Endothelial cell of umbilical vein (primary cell): ENCODE data around the gene CDCP2. TPM values are rescaled to one million over a fixed set of nuclear protein-coding genes. Genes with fewer than 3 reads are reported as not detected.

Source experiments
- BruUV-seq: library from RNA; stranded (reverse); fragments of 400-500 nt; replicated peaks from 2 replicates; lab custom pipeline; 2021; lab: Mats Ljungman, UMichigan
- CTCF ChIA-PET: fragments of 300-600, 350-600 bp; sonication (Branson Sonifier 250); formaldehyde crosslinking; loops from one replicate; lab custom pipeline; 2021; ENCODE audit warnings: antibody characterized with exemption, inconsistent platforms; lab: Charles Lee
- POLR2A ChIA-PET: fragments of 300-600, 350-600 bp; sonication (Branson Sonifier 250); formaldehyde crosslinking; loops from one replicate; lab custom pipeline; 2021; ENCODE audit warnings: antibody characterized with exemption, inconsistent platforms; lab: Charles Lee
- DNase-seq: peaks from one replicate; pipeline ENCODE4 v3.0.0-alpha.2; 2011; ENCODE audit warnings: low read depth, low spot score
- FAIRE-seq: peaks from 2 replicates; lab custom pipeline; 2011; peaks lifted over from hg19 to GRCh38; lab: Jason Lieb, UNC
- H2AFZ ChIP-seq: 2 replicates; pipeline ENCODE4 v1.6.0; 2012; ENCODE audit warnings: low read depth, low read length, control low read depth, inconsistent platforms
- H3K27ac ChIP-seq: 2 replicates; pipeline ENCODE4 v1.5.1; 2011; ENCODE audit warnings: low read depth, mild to moderate bottlenecking, control low read depth, low read length, moderate library complexity; ENCODE audit not compliant: insufficient read depth
- H3K27me3 ChIP-seq, 2 experiments: 2 replicates each; pipeline versions ENCODE4 v1.6.0 to v1.6.1; 2011; ENCODE audit warnings: low read length in 2 of 2, mixed read lengths in 1 of 2; ENCODE audit not compliant: control insufficient read depth in 2 of 2, insufficient read depth in 2 of 2
- H3K36me3 ChIP-seq, 2 experiments: 2 replicates in 1 of 2; 3 replicates in 1 of 2; pipeline ENCODE4 v1.5.1; 2011; ENCODE audit warnings: low read length in 2 of 2, mild to moderate bottlenecking in 1 of 2, moderate library complexity in 1 of 2; ENCODE audit not compliant: control insufficient read depth in 2 of 2, insufficient read depth in 2 of 2; ENCODE audit errors: extremely low read depth in 1 of 2
- H3K4me1 ChIP-seq: 3 replicates; pipeline ENCODE4 v1.5.1; 2011; ENCODE audit warnings: mild to moderate bottlenecking, low read length; ENCODE audit not compliant: control insufficient read depth, insufficient read depth; ENCODE audit errors: extremely low read depth
- H3K4me2 ChIP-seq: 2 replicates; pipeline ENCODE4 v1.6.1; 2011; ENCODE audit warnings: low read length, control low read depth, mixed read lengths; ENCODE audit not compliant: insufficient read depth
- H3K4me3 ChIP-seq, 3 experiments: fragments of 200-600 bp in 1 of 3; sonication (generic), shearing (Covaris generic) in 1 of 3; replicated peaks in 1 of 3; 2 replicates each; pipeline ENCODE4 v1.5.1; 2011 to 2016; ENCODE audit warnings: control low read depth in 3 of 3, low read length in 3 of 3, mild to moderate bottlenecking in 2 of 3, inconsistent platforms in 1 of 3, low read depth in 1 of 3, moderate library complexity in 1 of 3; ENCODE audit not compliant: insufficient read depth in 1 of 3
- H3K79me2 ChIP-seq: 2 replicates; pipeline ENCODE4 v1.6.0; 2012; ENCODE audit warnings: low read length, inconsistent platforms; ENCODE audit not compliant: control insufficient read depth, insufficient read depth
- H3K9ac ChIP-seq: replicated peaks from 2 replicates; pipeline ENCODE3; 2011; ENCODE audit warnings: low read length, control low read depth; ENCODE audit not compliant: insufficient read depth; ENCODE audit errors: extremely low read depth
- H3K9me1 ChIP-seq: replicated peaks from 3 replicates; pipeline ENCODE4 v1.6.0; 2011; ENCODE audit warnings: mild to moderate bottlenecking, low read length; ENCODE audit not compliant: control insufficient read depth, insufficient read depth; ENCODE audit errors: extremely low read depth
- H3K9me3 ChIP-seq: replicated peaks from 2 replicates; pipeline ENCODE4 v1.5.1; 2012; ENCODE audit warnings: low read length, inconsistent platforms; ENCODE audit not compliant: control insufficient read depth, insufficient read depth
- H4K20me1 ChIP-seq: replicated peaks from 2 replicates; pipeline ENCODE3; 2011; ENCODE audit warnings: mild to moderate bottlenecking, low read length; ENCODE audit not compliant: control insufficient read depth, insufficient read depth; ENCODE audit errors: extremely low read depth
- EZH2 ChIP-seq: IDR thresholded peaks from 2 replicates; pipeline ENCODE4 v1.6.1; 2012; ENCODE audit warnings: borderline replicate concordance, low read depth, mild to moderate bottlenecking, moderate library complexity, low read length, inconsistent platforms; ENCODE audit not compliant: severe bottlenecking
- GATA2 ChIP-seq: IDR thresholded peaks from 2 replicates; pipeline ENCODE4 v1.7.0; 2011; ENCODE audit warnings: low read depth, mild to moderate bottlenecking, moderate library complexity, mixed read lengths, low read length; ENCODE audit not compliant: insufficient read length, insufficient read depth
- JUN ChIP-seq: IDR thresholded peaks from 2 replicates; pipeline ENCODE4 v1.6.1; 2011; ENCODE audit warnings: borderline replicate concordance, low read depth; ENCODE audit not compliant: insufficient read length, insufficient read depth
- MYC ChIP-seq: IDR thresholded peaks from one replicate; pipeline ENCODE4 v1.6.1; 2011; ENCODE audit warnings: mild to moderate bottlenecking, low read depth, low read length
- POLR2A ChIP-seq: IDR thresholded peaks from 2 replicates; pipeline ENCODE4 v1.6.1; 2012; ENCODE audit warnings: low read depth, mild to moderate bottlenecking, control low read depth, low read length
- dilution Hi-C: fragments of 300-500 bp; cut with MboI; formaldehyde crosslinking; loops from one replicate; pipeline ENCODE4 v1.15.0; 2019; ENCODE audit warnings: low sequenced_read_pairs; ENCODE audit not compliant: extremely low pct_ligation_motif_present
- intact Hi-C: fragments of 100-400 bp; cut with micrococcal nuclease; formaldehyde crosslinking; loops from one replicate; pipeline ENCODE4 v1.10.0; 2022
- polyA plus RNA-seq, 4 experiments: library from polyadenylated mRNA; depleted of rRNA in 3 of 4; stranded (reverse) in 3 of 4; unstranded in 1 of 4; fragments of >200 nt; gene quantifications; 2 replicates each; pipeline versions ENCODE4 v1.2.1 to v1.2.3, GENCODE V29; 2011 to 2012; ENCODE audit warnings: missing spikeins in 1 of 4
- total RNA-seq: library from RNA; stranded (reverse); gene quantifications from 2 replicates; pipeline ENCODE4 v1.2.3, GENCODE V29; 2021

The CDCP2 gene
- total and polyA plus RNA-seq, 2 donors (not counting 3 experiments of a cell fraction or from before 2014, with no cell fraction given), result 0.10 TPM; not detected in 1

DNA sequence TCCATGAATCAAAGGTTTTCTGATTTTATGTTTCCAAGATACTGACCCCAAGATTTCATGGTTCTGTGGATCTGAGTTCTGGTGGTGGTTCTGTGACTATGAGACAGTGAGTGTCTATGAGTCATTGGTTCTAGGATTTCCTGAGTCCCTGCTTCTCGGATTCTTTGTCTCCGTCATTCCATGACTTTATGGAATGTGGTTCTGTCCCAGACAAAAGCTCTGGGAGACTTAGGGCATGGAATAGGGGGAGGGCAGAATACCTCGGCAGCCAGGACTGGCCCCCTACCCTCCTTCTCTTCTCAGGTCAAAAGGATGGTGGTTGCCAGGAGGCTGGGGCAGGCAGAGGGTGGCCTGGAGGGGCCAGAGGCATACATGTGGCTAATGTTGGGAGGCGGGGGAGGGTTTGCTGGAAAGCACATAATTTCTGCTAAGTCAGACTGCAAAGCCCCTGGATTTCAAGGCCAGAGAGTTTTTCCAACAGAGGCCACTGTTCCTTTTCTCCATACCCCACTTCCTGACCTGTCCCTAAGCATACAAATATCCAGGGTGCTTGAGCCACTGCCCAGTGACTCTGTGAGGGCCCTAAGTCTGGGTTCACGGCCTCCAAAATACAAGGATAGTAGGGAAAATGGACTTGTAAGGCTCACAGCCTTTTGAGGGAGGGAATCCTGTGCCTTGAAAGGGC, 17.2 kb downstream of the CDCP2 start:
- FAIRE-seq (no peak), DNase-seq (peak; percentile 59)
- peaks cover 10% of the 10 kb centered on the region for H3K4me1 ChIP-seq
- no peaks in the 10 kb centered on the region for H3K79me2 ChIP-seq
- no peaks in the 10 kb centered on the region for H4K20me1 ChIP-seq
- no peak overlapping the region for H3K27ac ChIP-seq
- ChIA-PET POLR2A (no interaction called here), CTCF (interaction anchor here (1.0 to 3.0 kb wide), 4 partner anchors 9 to 46 kb away, joined by 4 to 20 read pairs (median 7); no protein-coding TSS in a partner anchor)
- H3K9ac ChIP-seq, result no peak overlapping the region
- no TSS peak for BruUV-seq
- no peaks in the 10 kb centered on the region for H3K9me1 ChIP-seq
- no peaks in the 10 kb centered on the region for H3K9me3 ChIP-seq
- H3K4me2 ChIP-seq, result no peak overlapping the region
- H3K27me3 ChIP-seq, result peaks cover 0 to 5% of the 10 kb centered on the region in 2 experiments
- H3K4me3 ChIP-seq, result no peak overlapping the region
- no peak overlapping the region for H2AFZ ChIP-seq
- no peaks in the 10 kb centered on the region for H3K36me3 ChIP-seq
- dilution Hi-C loops (no loop called here), intact Hi-C loops (loop anchor here (1.0 kb wide), 1 partner anchor 14 kb away; no protein-coding TSS in a partner anchor)
- TF ChIP-seq JUN (peak; percentile 61), MYC (no peak)

DNA sequence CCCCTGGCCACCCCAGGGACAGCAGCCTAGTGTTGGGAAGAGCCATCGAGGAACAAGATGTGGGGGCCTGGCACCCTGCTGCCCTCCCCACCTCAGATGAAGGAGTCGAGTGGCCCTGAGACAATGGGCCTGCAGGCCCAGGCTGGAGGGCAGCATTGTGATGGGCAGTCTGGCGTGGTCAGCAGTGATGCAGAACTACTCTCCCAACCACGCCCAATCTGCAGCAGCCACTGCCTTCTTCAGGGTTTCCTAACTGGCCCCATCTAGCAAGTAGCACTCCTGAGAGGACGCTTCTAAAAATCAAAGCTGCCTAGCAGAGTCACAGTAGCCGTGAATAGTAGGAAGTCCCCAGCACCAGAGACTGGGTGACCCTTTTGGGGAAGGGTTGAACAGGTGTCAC, 18.5 kb downstream of the CDCP2 start:
- intact Hi-C loops, result no loop called here
- no peak for TF ChIP-seq EZH2
- TF ChIP-seq JUN, result no peak
- no peak for TF ChIP-seq GATA2
- TF ChIP-seq POLR2A, result no peak
- no peak for DNase-seq
- H3K4me3 ChIP-seq, result no peak overlapping the region
- no peaks in the 10 kb centered on the region for H4K20me1 ChIP-seq
- H3K9me1 ChIP-seq, result no peaks in the 10 kb centered on the region
- no TSS peak for BruUV-seq
- H3K9ac ChIP-seq, result no peak overlapping the region
- peaks cover 0 to 5% of the 10 kb centered on the region in 2 experiments for H3K27me3 ChIP-seq
- no peaks in the 10 kb centered on the region for H3K79me2 ChIP-seq
- no peak overlapping the region for H2AFZ ChIP-seq
- ChIA-PET CTCF (interaction anchor here (1.0 kb wide), 1 partner anchor 13 kb away, joined by 6 read pairs; no protein-coding TSS in a partner anchor), POLR2A (no interaction called here)
- H3K36me3 ChIP-seq, result no peaks in the 10 kb centered on the region
- dilution Hi-C loops, result no loop called here
- H3K9me3 ChIP-seq, result no peaks in the 10 kb centered on the region
- H3K27ac ChIP-seq, result no peak overlapping the region
- peaks cover 10% of the 10 kb centered on the region for H3K4me1 ChIP-seq
- H3K4me2 ChIP-seq, result no peak overlapping the region
- FAIRE-seq, result no peak
